GM12878 (cell line): ENCODE data around the gene MVB12B. TPM values are rescaled to one million over a fixed set of nuclear protein-coding genes. Genes with fewer than 3 reads are reported as not detected.

Experiments used
- ATAC-seq: fragments of 200-7000 bp; cut with Tn5 transposase; 3 replicates; pipeline ENCODE4 v1.9.1; 2020; ENCODE audit warnings: mild to moderate bottlenecking, moderate library complexity
- BruUV-seq: library from RNA; stranded (reverse); fragments of 400-500 nt; replicated peaks from 2 replicates; lab custom pipeline; 2021; lab: Mats Ljungman, UMichigan
- CTCF ChIA-PET: fragments of 300-600 bp; sonication (Branson Sonifier 250); formaldehyde crosslinking; extraction: SDS; loops from one replicate; lab custom pipeline; 2021; ENCODE audit warnings: inconsistent platforms; lab: Yijun Ruan, JAX
- POLR2A ChIA-PET: fragments of 350-600 bp; formaldehyde crosslinking; extraction: SDS; loops from one replicate; lab custom pipeline; 2021; ENCODE audit warnings: inconsistent platforms; lab: Charles Lee
- RAD21 ChIA-PET: fragments of 300-600 bp; sonication (Branson Sonifier 250); formaldehyde crosslinking; loops from one replicate; lab custom pipeline; 2023; ENCODE audit warnings: antibody characterized with exemption; ENCODE audit not compliant: unreplicated experiment; lab: Charles Lee
- SMC1A ChIA-PET: fragments of 300-600 bp; sonication (Branson Sonifier 250); formaldehyde crosslinking; loops from one replicate; lab custom pipeline; 2023; ENCODE audit not compliant: unreplicated experiment, uncharacterized antibody; lab: Charles Lee
- DNase-seq: peaks from one replicate; pipeline ENCODE4 v3.0.0-alpha.2; 2011; ENCODE audit warnings: low read depth, low spot score
- FAIRE-seq: peaks from 3 replicates; lab custom pipeline; 2011; peaks lifted over from hg19 to GRCh38; lab: Jason Lieb, UNC
- H2AFZ ChIP-seq: 2 replicates; pipeline ENCODE4 v1.6.0; 2011; ENCODE audit warnings: low read depth, low read length, control low read depth; ENCODE audit not compliant: control insufficient read depth
- H3K27ac ChIP-seq: 2 replicates; pipeline ENCODE4 v1.5.1; 2011; ENCODE audit warnings: control low read depth; ENCODE audit not compliant: control insufficient read depth, insufficient read depth
- H3K27me3 ChIP-seq, 2 experiments: replicated peaks in 1 of 2; 2 replicates each; pipeline versions ENCODE4 v1.6.0 to v1.6.1; 2011; ENCODE audit warnings: low read length in 1 of 2; ENCODE audit not compliant: control insufficient read depth in 2 of 2, insufficient read depth in 2 of 2
- H3K36me3 ChIP-seq, 2 experiments: 2 replicates each; pipeline ENCODE4 v1.5.1; 2011; ENCODE audit warnings: low read length in 1 of 2; ENCODE audit not compliant: control insufficient read depth in 2 of 2, insufficient read depth in 2 of 2
- H3K4me1 ChIP-seq: 2 replicates; pipeline ENCODE4 v1.6.1; 2011; ENCODE audit warnings: mild to moderate bottlenecking, low read length, moderate library complexity, mixed read lengths; ENCODE audit not compliant: control insufficient read depth, insufficient read depth
- H3K4me2 ChIP-seq: 2 replicates; pipeline ENCODE4 v1.6.0; 2011; ENCODE audit warnings: control low read depth; ENCODE audit not compliant: control insufficient read depth, insufficient read depth
- H3K4me3 ChIP-seq: fragments of 200-600 bp; sonication (generic); 2 replicates; pipeline ENCODE4 v1.5.1; 2016
- H3K79me2 ChIP-seq: 2 replicates; pipeline ENCODE4 v1.6.0; 2011; ENCODE audit warnings: low read length; ENCODE audit not compliant: control insufficient read depth, insufficient read depth
- H3K9ac ChIP-seq: 2 replicates; pipeline ENCODE4 v1.8.0; 2011; ENCODE audit warnings: low read length, control low read depth, mixed read lengths; ENCODE audit not compliant: control insufficient read depth, insufficient read depth
- H3K9me3 ChIP-seq: replicated peaks from 3 replicates; pipeline ENCODE4 v1.5.1; 2011; ENCODE audit warnings: mild to moderate bottlenecking, low read length; ENCODE audit not compliant: control insufficient read depth, insufficient read depth
- H4K20me1 ChIP-seq: 2 replicates; pipeline ENCODE4 v1.6.0; 2011; ENCODE audit not compliant: control insufficient read depth, insufficient read depth
- ATF3 ChIP-seq: IDR thresholded peaks from 2 replicates; pipeline ENCODE4 v1.6.1; 2011; ENCODE audit warnings: low read depth, mild to moderate bottlenecking, low read length, moderate library complexity, borderline replicate concordance; ENCODE audit errors: extremely low read depth
- BMI1 ChIP-seq: fragments of 450-650 bp; IDR thresholded peaks from 2 replicates; pipeline ENCODE4 v1.6.1; 2016; ENCODE audit warnings: mild to moderate bottlenecking, moderate library complexity, borderline replicate concordance
- CTCF ChIP-seq, 3 experiments: IDR thresholded peaks in 2 of 3; conservative IDR thresholded peaks in 1 of 3; 2 replicates each; pipeline ENCODE4 v1.5.1; 2011; ENCODE audit warnings: low read depth in 3 of 3, low read length in 3 of 3, mild to moderate bottlenecking in 3 of 3, control low read depth in 2 of 3, moderate library complexity in 2 of 3, inconsistent platforms in 1 of 3, mixed read lengths in 1 of 3; ENCODE audit not compliant: control insufficient read depth in 2 of 3, insufficient read depth in 1 of 3; ENCODE audit errors: extremely low read depth in 1 of 3
- PML ChIP-seq: IDR thresholded peaks from 2 replicates; pipeline ENCODE4 v1.6.1; 2012; ENCODE audit warnings: low read length, inconsistent platforms
- PRDM15 ChIP-seq: fragments of 450-650 bp; formaldehyde crosslinking; IDR thresholded peaks from 2 replicates; pipeline ENCODE4 v1.4.0; 2020; ENCODE audit warnings: mild to moderate bottlenecking, moderate library complexity
- RAD21 ChIP-seq: IDR thresholded peaks from 2 replicates; pipeline ENCODE4 v1.6.1; 2011; ENCODE audit warnings: mild to moderate bottlenecking, low read depth, low read length, moderate library complexity; ENCODE audit not compliant: insufficient read depth
- SIN3A ChIP-seq: IDR thresholded peaks from 2 replicates; pipeline ENCODE4 v1.6.1; 2012; ENCODE audit warnings: low read depth, low read length, improper control_type of control experiment
- SMC3 ChIP-seq: IDR thresholded peaks from 2 replicates; pipeline ENCODE4 v1.6.1; 2011; ENCODE audit warnings: low read length, improper control_type of control experiment, borderline replicate concordance
- ZNF274 ChIP-seq: IDR thresholded peaks from one replicate; pipeline ENCODE4 v1.8.0; 2011; ENCODE audit not compliant: insufficient read length, insufficient read depth
- WGBS: methylation state at CpG from one replicate; pipeline ENCODE4 v1.1.6; 2016; ENCODE audit warnings: low lambda C conversion rate; ENCODE audit not compliant: insufficient replicate concordance, insufficient coverage; ENCODE audit errors: missing lambda C conversion rate; 5-methylcytosine and 5-hydroxymethylcytosine counted together
- in situ Hi-C: fragments of 300-500 bp; cut with MboI; formaldehyde crosslinking; loops from 9 replicates; pipeline ENCODE4 v1.14.3; 2018; ENCODE audit warnings: mixed read lengths
- intact Hi-C: fragments of 100-400 bp; cut with micrococcal nuclease; formaldehyde crosslinking; loops from one replicate; pipeline ENCODE4 v1.14.2; 2022; ENCODE audit not compliant: unreplicated experiment
- polyA plus RNA-seq, 11 experiments: library from polyadenylated mRNA; depleted of rRNA in 4 of 11; unstranded in 6 of 11; stranded (reverse) in 5 of 11; fragments of >200 nt; fragmentation: Nextera tagmentation in 4 of 11; fragmentation: Illumina TruSeq in 1 of 11; extraction: Ambion mirVana in 4 of 11; extraction: Trizol in 1 of 11; gene quantifications; 1 replicate in 1 of 11; 2 replicates in 10 of 11; pipeline versions ENCODE4 v1.2.1 to v1.2.3, GENCODE V29; 2011 to 2016; ENCODE audit warnings: inconsistent platforms in 2 of 11, missing spikeins in 2 of 11, low read depth in 1 of 11
- total RNA-seq, 4 experiments: library from RNA; depleted of rRNA in 3 of 4; stranded (reverse); fragments of >200 nt in 3 of 4; fragmentation: Illumina TruSeq in 1 of 4; extraction: Trizol in 1 of 4; gene quantifications; 2 replicates each; pipeline versions ENCODE4 v1.2.1 to v1.2.3, GENCODE V29; 2013 to 2021
- TF ChIP-seq, protein P1 (sequence below): fragments of 150-350 bp; IDR thresholded peaks from 2 replicates; pipeline ENCODE4 v1.6.1; 2016; ENCODE audit warnings: low read depth, low read length

MVB12B gene
- total and polyA plus RNA-seq, 10 of the 15 experiments (the other 5 are each of a cell fraction or from before 2014, with no cell fraction given): 0.08 TPM; not detected in 9

- CTCF ChIA-PET: interaction anchor here (0.9 to 1.4 kb wide), 2 partner anchors 13 to 71 kb away, joined by 3 to 5 read pairs; no protein-coding TSS in a partner anchor
- TF ChIP-seq ZNF274: no peak
- TF ChIP-seq SMC3: peak; percentile 26; the same call in 1 of the 2 replicates
- peak; percentile 21 to 25 (median 25); a peak in 4 of 6 replicates for TF ChIP-seq CTCF (IDR thresholded peaks at IDR 0.05 in 2 of 3, conservative IDR thresholded peaks at IDR 0.05 in 1 of 3; ENCODE audit: control insufficient read depth in 2 of 3, extremely low read depth in 1 of 3, insufficient read depth in 1 of 3, low read depth in 3 of 3, low read length in 3 of 3)
- TF ChIP-seq, protein P1, sequence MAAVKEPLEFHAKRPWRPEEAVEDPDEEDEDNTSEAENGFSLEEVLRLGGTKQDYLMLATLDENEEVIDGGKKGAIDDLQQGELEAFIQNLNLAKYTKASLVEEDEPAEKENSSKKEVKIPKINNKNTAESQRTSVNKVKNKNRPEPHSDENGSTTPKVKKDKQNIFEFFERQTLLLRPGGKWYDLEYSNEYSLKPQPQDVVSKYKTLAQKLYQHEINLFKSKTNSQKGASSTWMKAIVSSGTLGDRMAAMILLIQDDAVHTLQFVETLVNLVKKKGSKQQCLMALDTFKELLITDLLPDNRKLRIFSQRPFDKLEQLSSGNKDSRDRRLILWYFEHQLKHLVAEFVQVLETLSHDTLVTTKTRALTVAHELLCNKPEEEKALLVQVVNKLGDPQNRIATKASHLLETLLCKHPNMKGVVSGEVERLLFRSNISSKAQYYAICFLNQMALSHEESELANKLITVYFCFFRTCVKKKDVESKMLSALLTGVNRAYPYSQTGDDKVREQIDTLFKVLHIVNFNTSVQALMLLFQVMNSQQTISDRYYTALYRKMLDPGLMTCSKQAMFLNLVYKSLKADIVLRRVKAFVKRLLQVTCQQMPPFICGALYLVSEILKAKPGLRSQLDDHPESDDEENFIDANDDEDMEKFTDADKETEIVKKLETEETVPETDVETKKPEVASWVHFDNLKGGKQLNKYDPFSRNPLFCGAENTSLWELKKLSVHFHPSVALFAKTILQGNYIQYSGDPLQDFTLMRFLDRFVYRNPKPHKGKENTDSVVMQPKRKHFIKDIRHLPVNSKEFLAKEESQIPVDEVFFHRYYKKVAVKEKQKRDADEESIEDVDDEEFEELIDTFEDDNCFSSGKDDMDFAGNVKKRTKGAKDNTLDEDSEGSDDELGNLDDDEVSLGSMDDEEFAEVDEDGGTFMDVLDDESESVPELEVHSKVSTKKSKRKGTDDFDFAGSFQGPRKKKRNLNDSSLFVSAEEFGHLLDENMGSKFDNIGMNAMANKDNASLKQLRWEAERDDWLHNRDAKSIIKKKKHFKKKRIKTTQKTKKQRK: no peak
- TF ChIP-seq PRDM15 (CRISPR knock-in tag): no peak
- TF ChIP-seq BMI1: no peak
- TF ChIP-seq ATF3: no peak
- no peak for TF ChIP-seq SIN3A
- peak; percentile 12; the same call in 1 of the 2 replicates for TF ChIP-seq RAD21
- no peak for TF ChIP-seq PML
- TF ChIP-seq, all 136 proteins: peak for 3
- ChIA-PET RAD21 (no interaction called here), POLR2A (no interaction called here), SMC1A (interaction anchor here (1.6 kb wide), 1 partner anchor 10 kb away, joined by 6 read pairs; no protein-coding TSS in a partner anchor)
- no peaks in the 10 kb centered on the region for H4K20me1 ChIP-seq
- intact Hi-C loops: no loop called here
- 21% methylated on average over 5 of the region's 5 CpGs for WGBS
- H3K27ac ChIP-seq: no peak overlapping the region
- peak; percentile 13 for FAIRE-seq
- no peak for DNase-seq
- H3K27me3 ChIP-seq: no peaks in the 10 kb centered on the region; a peak in 1 of 4 replicates
- H3K9me3 ChIP-seq: no peaks in the 10 kb centered on the region
- 0 out of 3 replicates have a peak, but pooled peaks have one; percentile 51 for ATAC-seq
- H3K4me1 ChIP-seq: no peaks in the 10 kb centered on the region
- no peaks in the 10 kb centered on the region for H3K79me2 ChIP-seq
- in situ Hi-C loops: no loop called here
- H3K4me3 ChIP-seq: no peak overlapping the region
- no peak overlapping the region for H3K9ac ChIP-seq
- H3K36me3 ChIP-seq: no peaks in the 10 kb centered on the region
- no peak overlapping the region for H3K4me2 ChIP-seq
- no TSS peak for BruUV-seq
- H2AFZ ChIP-seq: no peak overlapping the region
These were observed 59.5 kb downstream of the MVB12B start for GRCh38 chr9:126386088-126386487.
